OCI-LY3 (cell line): ENCODE results near the gene ABCD3.

Experiments
- H2AFZ ChIP-seq: fragments of 200-600, 300-600 bp; shearing (Covaris generic); 2 replicates; pipeline ENCODE4 v1.6.0; 2014; ENCODE audit warnings: antibody characterized with exemption, low read depth, low read length
- H3K27ac ChIP-seq: fragments of 200-600, 300-600 bp; sonication (generic); 2 replicates; pipeline ENCODE4 v1.5.1; 2014; ENCODE audit warnings: mild to moderate bottlenecking, low read length, moderate library complexity, mixed read lengths
- H3K27me3 ChIP-seq: fragments of 200-600, 300-600 bp; sonication (generic); 2 replicates; pipeline ENCODE4 v1.6.1; 2014; ENCODE audit warnings: low read depth, low read length, mixed read lengths
- H3K36me3 ChIP-seq: fragments of 200-600, 300-600 bp; sonication (generic); replicated peaks from 2 replicates; pipeline ENCODE3; 2014; ENCODE audit warnings: low read depth, low read length, mixed read lengths
- H3K4me1 ChIP-seq: fragments of 300-600, 200-600 bp; sonication (generic); 2 replicates; pipeline ENCODE4 v1.6.1; 2014; ENCODE audit warnings: low read length, mixed read lengths
- H3K4me2 ChIP-seq: fragments of 200-600, 300-600 bp; sonication (generic); 2 replicates; pipeline ENCODE4 v1.6.1; 2014; ENCODE audit warnings: low read length, mixed read lengths
- H3K4me3 ChIP-seq: fragments of 300-600, 200-600 bp; sonication (generic); 2 replicates; pipeline ENCODE4 v1.5.1; 2014; ENCODE audit warnings: antibody characterized with exemption, mild to moderate bottlenecking, low read length, moderate library complexity
- H3K79me2 ChIP-seq: fragments of 300-600, 200-600 bp; shearing (Covaris generic); 2 replicates; pipeline ENCODE4 v1.6.1; 2014; ENCODE audit warnings: mild to moderate bottlenecking, low read length, mixed read lengths
- H3K9ac ChIP-seq: fragments of 300-600, 200-600 bp; shearing (Covaris generic); 2 replicates; pipeline ENCODE4 v1.6.0; 2014; ENCODE audit warnings: mild to moderate bottlenecking, low read length, moderate library complexity
- H3K9me3 ChIP-seq: fragments of 200-600, 300-600 bp; shearing (Covaris generic); 2 replicates; pipeline ENCODE4 v1.6.1; 2014; ENCODE audit warnings: low read length, mixed read lengths; ENCODE audit not compliant: insufficient read depth
- H4K20me1 ChIP-seq: fragments of 200-600, 300-600 bp; sonication (generic); 2 replicates; pipeline ENCODE4 v1.6.1; 2016; ENCODE audit warnings: low read length, mixed read lengths; ENCODE audit not compliant: insufficient read depth
- EZH2phosphoT487 ChIP-seq: fragments of 200-600 bp; shearing (Covaris generic); IDR thresholded peaks from 2 replicates; pipeline ENCODE4 v1.6.1; 2018; ENCODE audit warnings: antibody characterized with exemption, mixed run types, low read depth
- TF ChIP-seq, protein P1 (sequence below): fragments of 200-600, 300-600 bp; sonication (generic); IDR thresholded peaks from 2 replicates; pipeline ENCODE4 v1.5.1; 2014; ENCODE audit warnings: antibody characterized with exemption, low read length, low read depth

ABCD3 gene

DNA sequence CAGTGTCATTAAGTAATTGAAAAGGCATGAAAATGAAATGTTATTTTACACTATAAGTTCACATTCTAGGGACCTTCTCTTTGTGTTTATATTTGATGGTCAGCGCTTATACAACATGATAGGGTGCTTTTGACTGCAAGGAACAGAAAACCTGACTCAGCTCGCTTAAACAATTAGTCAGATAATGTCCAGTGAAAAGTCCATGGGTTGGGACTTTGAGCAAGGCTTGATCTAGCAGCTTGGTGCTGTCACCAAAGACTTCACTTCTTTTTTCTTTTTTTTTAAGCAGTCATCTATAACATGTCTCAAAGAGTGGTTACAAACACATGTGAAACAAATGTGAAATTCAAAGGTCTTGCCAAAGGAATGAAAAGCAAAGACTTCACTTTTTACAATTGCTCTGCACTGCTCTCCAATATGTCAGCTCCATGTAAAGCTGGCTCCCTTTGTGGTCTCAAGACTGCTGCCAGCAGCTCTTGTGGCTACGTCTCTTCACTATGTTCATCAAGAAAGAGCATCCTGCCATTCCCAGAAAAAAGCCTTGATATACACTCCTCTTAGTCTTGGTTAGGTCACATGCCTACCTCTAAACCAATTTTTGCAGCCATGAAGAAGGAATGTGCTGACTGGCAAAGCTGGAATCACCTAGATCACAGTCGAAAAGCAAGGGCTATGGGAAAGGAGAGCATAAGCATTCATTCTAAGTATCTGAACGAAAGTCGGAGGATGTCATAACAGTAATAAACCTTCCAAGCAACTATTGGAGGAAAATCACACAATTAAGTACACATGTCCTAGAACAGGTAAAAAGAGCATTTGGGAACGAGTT, 108.2 kb downstream of the ABCD3 start:
- no peaks in the 10 kb centered on the region for H3K36me3 ChIP-seq
- no peaks in the 10 kb centered on the region for H3K27me3 ChIP-seq
- no peak overlapping the region for H2AFZ ChIP-seq
- no peaks in the 10 kb centered on the region for H4K20me1 ChIP-seq
- H3K27ac ChIP-seq: no peak overlapping the region
- H3K4me1 ChIP-seq: no peaks in the 10 kb centered on the region
- H3K4me3 ChIP-seq: no peak overlapping the region
- no peak for TF ChIP-seq EZH2phosphoT487
- TF ChIP-seq, protein P1, sequence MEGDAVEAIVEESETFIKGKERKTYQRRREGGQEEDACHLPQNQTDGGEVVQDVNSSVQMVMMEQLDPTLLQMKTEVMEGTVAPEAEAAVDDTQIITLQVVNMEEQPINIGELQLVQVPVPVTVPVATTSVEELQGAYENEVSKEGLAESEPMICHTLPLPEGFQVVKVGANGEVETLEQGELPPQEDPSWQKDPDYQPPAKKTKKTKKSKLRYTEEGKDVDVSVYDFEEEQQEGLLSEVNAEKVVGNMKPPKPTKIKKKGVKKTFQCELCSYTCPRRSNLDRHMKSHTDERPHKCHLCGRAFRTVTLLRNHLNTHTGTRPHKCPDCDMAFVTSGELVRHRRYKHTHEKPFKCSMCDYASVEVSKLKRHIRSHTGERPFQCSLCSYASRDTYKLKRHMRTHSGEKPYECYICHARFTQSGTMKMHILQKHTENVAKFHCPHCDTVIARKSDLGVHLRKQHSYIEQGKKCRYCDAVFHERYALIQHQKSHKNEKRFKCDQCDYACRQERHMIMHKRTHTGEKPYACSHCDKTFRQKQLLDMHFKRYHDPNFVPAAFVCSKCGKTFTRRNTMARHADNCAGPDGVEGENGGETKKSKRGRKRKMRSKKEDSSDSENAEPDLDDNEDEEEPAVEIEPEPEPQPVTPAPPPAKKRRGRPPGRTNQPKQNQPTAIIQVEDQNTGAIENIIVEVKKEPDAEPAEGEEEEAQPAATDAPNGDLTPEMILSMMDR: no peak
- no peaks in the 10 kb centered on the region for H3K79me2 ChIP-seq
- H3K9me3 ChIP-seq: no peaks in the 10 kb centered on the region
- H3K4me2 ChIP-seq: no peak overlapping the region
- no peak overlapping the region for H3K9ac ChIP-seq

DNA sequence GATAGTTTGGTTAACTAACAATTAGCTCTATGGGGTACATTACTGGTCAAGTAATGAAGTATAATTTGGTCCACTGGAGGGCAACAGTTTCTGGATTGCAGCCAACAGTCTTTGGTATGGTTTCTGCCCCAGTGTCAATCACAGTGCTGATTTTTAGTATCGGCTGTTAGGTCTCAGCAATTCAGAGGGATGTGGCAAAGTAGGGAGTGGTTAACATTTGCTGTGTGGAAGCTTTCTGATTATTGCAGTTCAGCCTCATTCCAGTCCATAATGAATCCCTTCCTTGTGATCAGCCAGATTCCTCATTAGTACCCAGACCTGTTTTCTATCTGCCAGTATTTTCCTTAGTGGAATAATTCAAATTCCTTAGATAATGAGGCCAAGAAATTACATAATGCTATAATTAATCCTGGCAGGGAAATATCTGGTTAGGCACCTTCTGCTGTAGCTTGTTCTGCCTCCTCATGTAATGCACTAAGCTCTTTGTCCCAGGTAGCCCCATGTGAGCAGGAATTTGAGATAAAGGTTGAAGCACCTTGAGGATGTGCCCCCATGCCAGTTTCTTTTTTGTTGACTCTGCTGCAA, 109.3 kb downstream of the ABCD3 start:
- Histone ChIP-seq H3K27me3 (no peaks in the 10 kb centered on the region), H3K36me3 (no peaks in the 10 kb centered on the region), H2AFZ (no peak overlapping the region), H3K9me3 (no peaks in the 10 kb centered on the region), H3K79me2 (no peaks in the 10 kb centered on the region), H3K9ac (no peak overlapping the region), H3K27ac (no peak overlapping the region), H4K20me1 (no peaks in the 10 kb centered on the region), H3K4me1 (no peaks in the 10 kb centered on the region), H3K4me3 (no peak overlapping the region), H3K4me2 (no peak overlapping the region)
- TF ChIP-seq EZH2phosphoT487: no peak
- TF ChIP-seq, protein P1: no peak

- H3K79me2 ChIP-seq: no peaks in the 10 kb centered on the region
- no peak overlapping the region for H2AFZ ChIP-seq
- TF ChIP-seq, protein P1: no peak
- no peak for TF ChIP-seq EZH2phosphoT487
- H3K9me3 ChIP-seq: no peaks in the 10 kb centered on the region
- H4K20me1 ChIP-seq: no peaks in the 10 kb centered on the region
- no peaks in the 10 kb centered on the region for H3K27me3 ChIP-seq
- H3K36me3 ChIP-seq: no peaks in the 10 kb centered on the region
- H3K4me2 ChIP-seq: no peak overlapping the region
- H3K4me3 ChIP-seq: no peak overlapping the region
- no peak overlapping the region for H3K27ac ChIP-seq
- H3K4me1 ChIP-seq: no peaks in the 10 kb centered on the region
- no peak overlapping the region for H3K9ac ChIP-seq
Measured at GRCh38 chr1:94528299-94528698, 110.1 kb downstream of the ABCD3 start.

- Histone ChIP-seq H3K9ac (no peak overlapping the region), H2AFZ (no peak overlapping the region), H3K27ac (no peak overlapping the region), H3K79me2 (no peaks in the 10 kb centered on the region), H3K4me1 (no peaks in the 10 kb centered on the region), H3K4me3 (no peak overlapping the region), H3K4me2 (no peak overlapping the region), H3K9me3 (no peaks in the 10 kb centered on the region), H3K27me3 (no peaks in the 10 kb centered on the region), H4K20me1 (no peaks in the 10 kb centered on the region), H3K36me3 (no peaks in the 10 kb centered on the region)
- TF ChIP-seq, protein P1: no peak
- TF ChIP-seq EZH2phosphoT487: no peak
Measured at GRCh38 chr1:94528826-94529225, 110.6 kb downstream of the ABCD3 start.
